GM12878 (cell line): ENCODE data around the gene ZNF680. TPM values are rescaled to one million over a fixed set of nuclear protein-coding genes. Genes with fewer than 3 reads are reported as not detected.
A peak's percentile ranks its signal among the peaks of the same experiment; 100 is the strongest.

Experiments used
- ATAC-seq: fragments of 200-7000 bp; cut with Tn5 transposase; 3 replicates; pipeline ENCODE4 v1.9.1; 2020; ENCODE audit warnings: mild to moderate bottlenecking, moderate library complexity
- BruUV-seq: library from RNA; stranded (reverse); fragments of 400-500 nt; replicated peaks from 2 replicates; lab custom pipeline; 2021; lab: Mats Ljungman, UMichigan
- CTCF ChIA-PET: fragments of 300-600 bp; sonication (Branson Sonifier 250); formaldehyde crosslinking; extraction: SDS; loops from one replicate; lab custom pipeline; 2021; ENCODE audit warnings: inconsistent platforms; lab: Yijun Ruan, JAX
- POLR2A ChIA-PET: fragments of 350-600 bp; formaldehyde crosslinking; extraction: SDS; loops from one replicate; lab custom pipeline; 2021; ENCODE audit warnings: inconsistent platforms; lab: Charles Lee
- RAD21 ChIA-PET: fragments of 300-600 bp; sonication (Branson Sonifier 250); formaldehyde crosslinking; loops from one replicate; lab custom pipeline; 2023; ENCODE audit warnings: antibody characterized with exemption; ENCODE audit not compliant: unreplicated experiment; lab: Charles Lee
- SMC1A ChIA-PET: fragments of 300-600 bp; sonication (Branson Sonifier 250); formaldehyde crosslinking; loops from one replicate; lab custom pipeline; 2023; ENCODE audit not compliant: unreplicated experiment, uncharacterized antibody; lab: Charles Lee
- DNase-seq: peaks from one replicate; pipeline ENCODE4 v3.0.0-alpha.2; 2011; ENCODE audit warnings: low read depth, low spot score
- FAIRE-seq: peaks from 3 replicates; lab custom pipeline; 2011; peaks lifted over from hg19 to GRCh38; lab: Jason Lieb, UNC
- H2AFZ ChIP-seq: 2 replicates; pipeline ENCODE4 v1.6.0; 2011; ENCODE audit warnings: low read depth, low read length, control low read depth; ENCODE audit not compliant: control insufficient read depth
- H3K27ac ChIP-seq: 2 replicates; pipeline ENCODE4 v1.5.1; 2011; ENCODE audit warnings: control low read depth; ENCODE audit not compliant: control insufficient read depth, insufficient read depth
- H3K27me3 ChIP-seq, 2 experiments: replicated peaks in 1 of 2; 2 replicates each; pipeline versions ENCODE4 v1.6.0 to v1.6.1; 2011; ENCODE audit warnings: low read length in 1 of 2; ENCODE audit not compliant: control insufficient read depth in 2 of 2, insufficient read depth in 2 of 2
- H3K36me3 ChIP-seq, 2 experiments: 2 replicates each; pipeline ENCODE4 v1.5.1; 2011; ENCODE audit warnings: low read length in 1 of 2; ENCODE audit not compliant: control insufficient read depth in 2 of 2, insufficient read depth in 2 of 2
- H3K4me1 ChIP-seq: 2 replicates; pipeline ENCODE4 v1.6.1; 2011; ENCODE audit warnings: mild to moderate bottlenecking, low read length, moderate library complexity, mixed read lengths; ENCODE audit not compliant: control insufficient read depth, insufficient read depth
- H3K4me2 ChIP-seq: 2 replicates; pipeline ENCODE4 v1.6.0; 2011; ENCODE audit warnings: control low read depth; ENCODE audit not compliant: control insufficient read depth, insufficient read depth
- H3K4me3 ChIP-seq: fragments of 200-600 bp; sonication (generic); 2 replicates; pipeline ENCODE4 v1.5.1; 2016
- H3K79me2 ChIP-seq: 2 replicates; pipeline ENCODE4 v1.6.0; 2011; ENCODE audit warnings: low read length; ENCODE audit not compliant: control insufficient read depth, insufficient read depth
- H3K9ac ChIP-seq: 2 replicates; pipeline ENCODE4 v1.8.0; 2011; ENCODE audit warnings: low read length, control low read depth, mixed read lengths; ENCODE audit not compliant: control insufficient read depth, insufficient read depth
- H3K9me3 ChIP-seq: replicated peaks from 3 replicates; pipeline ENCODE4 v1.5.1; 2011; ENCODE audit warnings: mild to moderate bottlenecking, low read length; ENCODE audit not compliant: control insufficient read depth, insufficient read depth
- H4K20me1 ChIP-seq: 2 replicates; pipeline ENCODE4 v1.6.0; 2011; ENCODE audit not compliant: control insufficient read depth, insufficient read depth
- BMI1 ChIP-seq: fragments of 450-650 bp; IDR thresholded peaks from 2 replicates; pipeline ENCODE4 v1.6.1; 2016; ENCODE audit warnings: mild to moderate bottlenecking, moderate library complexity, borderline replicate concordance
- CHD1 ChIP-seq: IDR thresholded peaks from 2 replicates; pipeline ENCODE4 v1.6.1; 2012; ENCODE audit warnings: low read depth, low read length, improper control_type of control experiment
- EP300 ChIP-seq, 2 experiments: fragments of 150-350 bp in 1 of 2; IDR thresholded peaks; 2 replicates each; pipeline ENCODE4 v1.6.1; 2011 to 2012; ENCODE audit warnings: low read depth in 2 of 2, low read length in 2 of 2, borderline replicate concordance in 1 of 2, improper control_type of control experiment in 1 of 2, inconsistent platforms in 1 of 2; ENCODE audit not compliant: control insufficient read depth in 1 of 2
- POU2F2 ChIP-seq: IDR thresholded peaks from 3 replicates; pipeline ENCODE4 v1.6.1; 2011; ENCODE audit warnings: low read depth, mild to moderate bottlenecking, low read length, borderline replicate concordance
- RELB ChIP-seq: fragments of 450-650 bp; IDR thresholded peaks from 2 replicates; pipeline ENCODE4 v1.6.1; 2017; ENCODE audit warnings: low read depth, mild to moderate bottlenecking, moderate library complexity
- SPI1 ChIP-seq: IDR thresholded peaks from 2 replicates; pipeline ENCODE4 v1.6.1; 2011; ENCODE audit warnings: low read depth, mild to moderate bottlenecking, low read length, moderate library complexity, borderline replicate concordance; ENCODE audit not compliant: insufficient read depth
- STAT1 ChIP-seq: fragments of 450-650 bp; conservative IDR thresholded peaks from 2 replicates; pipeline ENCODE4 v1.6.1; 2014; ENCODE audit warnings: antibody characterized with exemption, mild to moderate bottlenecking
- WGBS: methylation state at CpG from one replicate; pipeline ENCODE4 v1.1.6; 2016; ENCODE audit warnings: low lambda C conversion rate; ENCODE audit not compliant: insufficient replicate concordance, insufficient coverage; ENCODE audit errors: missing lambda C conversion rate; 5-methylcytosine and 5-hydroxymethylcytosine counted together
- in situ Hi-C: fragments of 300-500 bp; cut with MboI; formaldehyde crosslinking; loops from 9 replicates; pipeline ENCODE4 v1.14.3; 2018; ENCODE audit warnings: mixed read lengths
- intact Hi-C: fragments of 100-400 bp; cut with micrococcal nuclease; formaldehyde crosslinking; loops from one replicate; pipeline ENCODE4 v1.14.2; 2022; ENCODE audit not compliant: unreplicated experiment
- polyA plus RNA-seq, 11 experiments: library from polyadenylated mRNA; depleted of rRNA in 4 of 11; unstranded in 6 of 11; stranded (reverse) in 5 of 11; fragments of >200 nt; fragmentation: Nextera tagmentation in 4 of 11; fragmentation: Illumina TruSeq in 1 of 11; extraction: Ambion mirVana in 4 of 11; extraction: Trizol in 1 of 11; gene quantifications; 1 replicate in 1 of 11; 2 replicates in 10 of 11; pipeline versions ENCODE4 v1.2.1 to v1.2.3, GENCODE V29; 2011 to 2016; ENCODE audit warnings: inconsistent platforms in 2 of 11, missing spikeins in 2 of 11, low read depth in 1 of 11
- total RNA-seq, 4 experiments: library from RNA; depleted of rRNA in 3 of 4; stranded (reverse); fragments of >200 nt in 3 of 4; fragmentation: Illumina TruSeq in 1 of 4; extraction: Trizol in 1 of 4; gene quantifications; 2 replicates each; pipeline versions ENCODE4 v1.2.1 to v1.2.3, GENCODE V29; 2013 to 2021

ZNF680 gene
- total and polyA plus RNA-seq, 10 of the 15 experiments (the other 5 are each of a cell fraction or from before 2014, with no cell fraction given) = 5.0 to 13.6 (median 7.8) TPM

- TF ChIP-seq RELB = no peak
- TF ChIP-seq EP300 (IDR thresholded peaks at IDR 0.05; ENCODE audit: borderline replicate concordance in 1 of 2, control insufficient read depth in 1 of 2, low read depth in 2 of 2, low read length in 2 of 2) = no peak
- TF ChIP-seq, all 136 proteins: peak for 0
These were observed 11.3 kb downstream of the ZNF680 start (continued) for GRCh38 chr7:64551375-64552142.

GRCh38 chr7:64544010-64544409 lies 18.9 kb downstream of the ZNF680 start:
- ATAC-seq = no peak
- ChIA-PET SMC1A (interaction anchor here (0.9 kb wide), 1 partner anchor 36 kb away, joined by 3 read pairs; no protein-coding TSS in a partner anchor), CTCF (no interaction called here), RAD21 (no interaction called here), POLR2A (no interaction called here)
- Histone ChIP-seq H3K36me3 (no peaks in the 10 kb centered on the region; a peak in 1 of 4 replicates), H2AFZ (no peak overlapping the region), H3K4me1 (no peaks in the 10 kb centered on the region), H3K9ac (no peak overlapping the region), H4K20me1 (no peaks in the 10 kb centered on the region), H3K27ac (no peak overlapping the region), H3K4me3 (no peak overlapping the region), H3K9me3 (peaks cover 12% of the 10 kb centered on the region; the same call in 2 of the 3 replicates), H3K79me2 (no peaks in the 10 kb centered on the region), H3K27me3 (no peaks in the 10 kb centered on the region), H3K4me2 (no peak overlapping the region)
- in situ Hi-C loops = loop anchor here (25.0 kb wide), 1 partner anchor 868 kb away; no protein-coding TSS in a partner anchor
- 45% methylated on average over 2 of the region's 2 CpGs for WGBS
- intact Hi-C loops = loop anchor here (10.0 kb wide), 1 partner anchor 199 kb away; no protein-coding TSS in a partner anchor
- FAIRE-seq = no peak
- DNase-seq = no peak
- TF ChIP-seq STAT1 (no peak), SPI1 (peak; percentile 53; the same call in 1 of the 2 replicates), BMI1 (no peak), POU2F2 (peak; percentile 59; the same call in 1 of the 3 replicates), CHD1 (no peak)
- no TSS peak for BruUV-seq
